ENCODE data around the gene ANAPC13.

Gene ANAPC13

GRCh38 chr3:134458406-134458945 lies 27.3 kb downstream of the ANAPC13 start:
- no peak for DNase-seq (ENCODE audit: low read depth)
- H3K4me3 ChIP-seq (ENCODE audit: low read depth, low read length), result no peak overlapping the region
- TF ChIP-seq CTCF (IDR thresholded peaks at IDR 0.05; ENCODE audit: low read depth, low read length, missing control alignments), result no peak

- TF ChIP-seq CTCF (IDR thresholded peaks at IDR 0.05; ENCODE audit: low read depth, low read length, missing control alignments), result no peak
- no peak overlapping the region for H3K4me3 ChIP-seq (ENCODE audit: low read depth, low read length)
- DNase-seq (ENCODE audit: low read depth), result no peak
Observed at GRCh38 chr3:134457376-134458074, 28.3 kb downstream of the ANAPC13 start.

- no peak for TF ChIP-seq CTCF (IDR thresholded peaks at IDR 0.05; ENCODE audit: low read depth, low read length, missing control alignments)
- no peak for DNase-seq (ENCODE audit: low read depth)
- H3K4me3 ChIP-seq (ENCODE audit: low read depth, low read length), result no peak overlapping the region
Observed at GRCh38 chr3:134453631-134454030, 32.2 kb downstream of the ANAPC13 start.

GRCh38 chr3:134449951-134450350 lies 35.8 kb downstream of the ANAPC13 start:
- no peak for DNase-seq (ENCODE audit: low read depth)
- no peak for TF ChIP-seq CTCF (IDR thresholded peaks at IDR 0.05; ENCODE audit: low read depth, low read length, missing control alignments)
- H3K4me3 ChIP-seq (ENCODE audit: low read depth, low read length), result no peak overlapping the region

GRCh38 chr3:134449277-134449676 lies 36.5 kb downstream of the ANAPC13 start:
- no peak for DNase-seq (ENCODE audit: low read depth)
- peak; percentile 33 for TF ChIP-seq CTCF (IDR thresholded peaks at IDR 0.05; ENCODE audit: low read depth, low read length, missing control alignments)
- H3K4me3 ChIP-seq (ENCODE audit: low read depth, low read length), result no peak overlapping the region

GRCh38 chr3:134448664-134449063 lies 37.1 kb downstream of the ANAPC13 start:
- TF ChIP-seq CTCF (IDR thresholded peaks at IDR 0.05; ENCODE audit: low read depth, low read length, missing control alignments), result no peak
- no peak for DNase-seq (ENCODE audit: low read depth)
- H3K4me3 ChIP-seq (ENCODE audit: low read depth, low read length), result no peak overlapping the region

- TF ChIP-seq CTCF (IDR thresholded peaks at IDR 0.05; ENCODE audit: low read depth, low read length, missing control alignments), result no peak
- no peak for DNase-seq (ENCODE audit: low read depth)
- H3K4me3 ChIP-seq (ENCODE audit: low read depth, low read length), result no peak overlapping the region
Observed at GRCh38 chr3:134447351-134447750, 38.4 kb downstream of the ANAPC13 start.

Measured in GM12864 (cell line).